Measurements from ENCODE around the gene FAM120C. TPM values are rescaled to one million over a fixed set of nuclear protein-coding genes. Genes with fewer than 3 reads are reported as not detected.

Gene FAM120C
- total and polyA plus RNA-seq, 10 of the 15 experiments (the other 5 are each of a cell fraction or from before 2014, with no cell fraction given), result 1.3 to 9.8 (median 4.9) TPM

GRCh38 chrX:54045563-54046228 lies 137.4 kb downstream of the FAM120C start:
- H3K79me2 ChIP-seq (ENCODE audit: control insufficient read depth, insufficient read depth, low read length), result peaks cover 11% of the 10 kb centered on the region
- RAD21 ChIA-PET (ENCODE audit: unreplicated experiment), result interaction anchor here (0.8 kb wide), 1 partner anchor 361 kb away, joined by 3 read pairs; no protein-coding TSS in a partner anchor
- TF ChIP-seq NKRF (conservative IDR thresholded peaks at IDR 0.05) (no peak), ATF7 (IDR thresholded peaks at IDR 0.05; ENCODE audit: low read depth) (no peak), ZNF687 (IDR thresholded peaks at IDR 0.05) (no peak), ASH2L (IDR thresholded peaks at IDR 0.05; ENCODE audit: borderline replicate concordance, low read depth) (no peak), YBX1 (IDR thresholded peaks at IDR 0.05) (no peak), RAD21 (IDR thresholded peaks at IDR 0.05; ENCODE audit: insufficient read depth, low read depth, low read length) (no peak), SMARCA5 (IDR thresholded peaks at IDR 0.05) (no peak)
- BruUV-seq (replicated peaks), result no TSS peak
- H3K36me3 ChIP-seq (ENCODE audit: control insufficient read depth in 2 of 2, insufficient read depth in 2 of 2, low read length in 1 of 2), result no peaks in the 10 kb centered on the region
- H3K27me3 ChIP-seq (replicated peaks in 1 of 2; ENCODE audit: control insufficient read depth in 2 of 2, insufficient read depth in 2 of 2, low read length in 1 of 2), result no peaks in the 10 kb centered on the region
- H3K4me2 ChIP-seq (ENCODE audit: control insufficient read depth, insufficient read depth), result no peak overlapping the region
- ATAC-seq, result no peak
- 0 out of 2 replicates have a peak overlapping the region, but pooled peaks have one; percentile 79 for H3K27ac ChIP-seq (ENCODE audit: control insufficient read depth, insufficient read depth)
- H3K4me3 ChIP-seq, result peak overlapping the region; percentile 80; the same call in 1 of the 2 replicates
- DNase-seq (ENCODE audit: low read depth, low spot score), result no peak
- POLR2A ChIA-PET, result interaction anchor here (0.6 to 0.9 kb wide), 5 partner anchors 135 to 963 kb away, joined by 3 to 4 read pairs (median 3); no protein-coding TSS in a partner anchor
- CTCF ChIA-PET, result no interaction called here
- H3K9ac ChIP-seq (ENCODE audit: control insufficient read depth, insufficient read depth, low read length), result no peak overlapping the region
- no peaks in the 10 kb centered on the region; the same call in 2 of the 3 replicates for H3K9me3 ChIP-seq (replicated peaks; ENCODE audit: control insufficient read depth, insufficient read depth, low read length)
- no peak for FAIRE-seq
- H3K4me1 ChIP-seq (ENCODE audit: control insufficient read depth, insufficient read depth, low read length), result peaks cover 4% of the 10 kb centered on the region; the same call in 1 of the 2 replicates
- in situ Hi-C loops (cut with MboI), result no loop called here
- peak overlapping the region; percentile 28; the same call in 1 of the 2 replicates for H2AFZ ChIP-seq (ENCODE audit: control insufficient read depth, low read depth, low read length)
- no peaks in the 10 kb centered on the region for H4K20me1 ChIP-seq (ENCODE audit: control insufficient read depth, insufficient read depth)
- WGBS (ENCODE audit: insufficient coverage, insufficient replicate concordance, low lambda C conversion rate, missing lambda C conversion rate), result 75% methylated on average over 12 of the region's 12 CpGs
- intact Hi-C loops (cut with micrococcal nuclease; ENCODE audit: unreplicated experiment), result loop anchor here (2.0 kb wide), 1 partner anchor 137 kb away; the partner anchor contains the start of gene FAM120C
- SMC1A ChIA-PET (ENCODE audit: uncharacterized antibody, unreplicated experiment), result interaction anchor here (0.9 to 1.9 kb wide), 3 partner anchors 11 to 954 kb away, joined by 3 to 5 read pairs (median 4); partner anchors contain the start of gene APEX2

All from GM12878 (cell line).